ENCODE measurements around the gene JSRP1.
"Not testable (repeated sequence)": the region's sequence is repeated elsewhere in the genome, so short reads cannot be mapped to it uniquely, and the experiment has no call there.

JSRP1 gene

DNA sequence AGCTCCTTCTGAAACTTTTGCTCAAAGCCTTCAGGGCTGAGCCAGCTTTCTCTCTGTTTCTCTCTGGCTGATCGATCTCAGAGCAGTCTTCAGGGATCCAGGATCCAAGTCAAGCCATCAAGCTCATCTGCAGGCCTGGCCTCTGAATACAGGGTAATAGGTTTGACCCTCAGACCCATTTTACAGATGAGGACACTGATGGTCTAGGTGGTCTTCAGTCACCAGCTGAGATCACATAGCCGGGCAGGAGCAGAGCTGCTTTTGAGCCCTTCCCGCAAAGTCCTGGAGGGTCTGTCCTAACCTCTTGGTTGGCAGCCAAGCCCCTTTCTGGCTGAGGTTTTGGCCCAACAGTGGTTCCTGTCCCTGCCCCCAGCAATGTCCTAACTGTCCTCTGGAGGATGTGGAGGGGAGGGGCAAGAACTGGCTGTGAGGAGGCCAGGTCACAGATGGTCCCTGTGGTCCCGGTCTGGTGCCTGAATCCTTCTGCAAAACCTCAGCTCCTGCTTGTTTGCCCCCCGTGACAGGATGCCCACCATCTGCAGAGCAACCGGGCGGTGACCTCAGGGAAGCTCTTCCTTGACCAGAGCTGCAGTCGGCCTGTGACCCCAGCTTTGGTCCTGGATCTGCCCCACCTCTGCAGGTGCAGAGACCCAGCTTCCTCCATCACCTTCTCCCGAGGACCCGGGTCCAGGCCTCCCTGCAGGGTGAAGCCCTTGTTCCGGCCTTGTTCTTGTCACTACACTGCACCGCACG is 31.5 kb upstream of the JSRP1 start:
- DNase-seq (ENCODE audit: low read depth) = no peak
- no peak for TF ChIP-seq CTCF (IDR thresholded peaks at IDR 0.05; ENCODE audit: insufficient read depth, low read depth, low read length, missing control alignments)
- H3K4me3 ChIP-seq (ENCODE audit: low read depth, low read length) = no peak overlapping the region

- no peak for TF ChIP-seq CTCF (IDR thresholded peaks at IDR 0.05; ENCODE audit: insufficient read depth, low read depth, low read length, missing control alignments)
- no peak overlapping the region for H3K4me3 ChIP-seq (ENCODE audit: low read depth, low read length)
- no peak for DNase-seq (ENCODE audit: low read depth)
Measured at GRCh38 chr19:2286402-2287140, 30.4 kb upstream of the JSRP1 start.

- no peak for TF ChIP-seq CTCF (IDR thresholded peaks at IDR 0.05; ENCODE audit: insufficient read depth, low read depth, low read length, missing control alignments)
- DNase-seq (ENCODE audit: low read depth) = no peak
Measured at GRCh38 chr19:2283835-2284507, 27.8 kb upstream of the JSRP1 start.

GRCh38 chr19:2282862-2283237 is 26.6 kb upstream of the JSRP1 start:
- no peak overlapping the region for H3K4me3 ChIP-seq (ENCODE audit: low read depth, low read length)
- DNase-seq (ENCODE audit: low read depth) = no peak
- no peak for TF ChIP-seq CTCF (IDR thresholded peaks at IDR 0.05; ENCODE audit: insufficient read depth, low read depth, low read length, missing control alignments)

More at GRCh38 chr19:2283835-2284507, 27.8 kb upstream of the JSRP1 start:
- H3K4me3 ChIP-seq (ENCODE audit: low read depth, low read length) = no peak overlapping the region

DNA sequence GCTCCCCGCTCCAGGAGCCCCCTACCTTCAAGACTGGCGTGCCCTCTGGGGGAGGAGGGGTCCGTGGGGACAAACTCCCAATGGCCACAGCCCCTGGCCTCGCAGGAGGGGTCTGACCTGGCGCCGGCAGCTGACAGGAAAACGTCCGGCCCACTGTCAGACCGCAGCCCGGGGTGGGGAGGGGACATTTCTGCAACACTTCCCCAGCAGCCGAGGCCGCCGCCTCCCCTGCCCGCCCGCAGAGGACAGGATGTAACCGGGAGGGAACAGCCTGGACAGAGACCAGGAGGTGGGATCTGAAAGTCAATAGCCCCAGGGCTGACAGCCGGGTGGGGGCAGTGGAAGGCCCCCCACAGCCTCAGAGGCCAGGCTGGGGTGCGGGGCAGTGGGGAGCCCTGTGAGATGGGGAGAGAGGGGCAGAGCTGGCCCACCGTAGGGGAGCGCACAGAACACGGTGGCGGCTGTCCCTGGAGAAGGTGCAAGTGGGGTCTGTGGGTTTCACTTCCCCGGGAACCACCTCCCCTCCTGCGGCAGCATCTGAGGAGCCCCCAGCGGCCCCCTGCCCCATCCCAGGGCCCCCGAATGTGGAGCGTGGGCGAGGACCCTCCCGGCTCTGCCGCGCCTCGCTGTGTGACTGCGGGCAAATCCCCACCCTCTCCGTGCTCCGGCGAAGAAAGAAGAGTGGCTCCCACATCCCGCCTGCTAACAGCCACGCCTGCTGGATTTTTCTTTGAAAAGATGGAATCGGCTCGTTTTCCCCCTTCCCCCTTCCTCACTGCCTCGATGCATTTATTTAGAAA is 26.0 kb upstream of the JSRP1 start, which contains the start of gene PEAK3:
Gene PEAK3, minus strand, starts transcription at position 114 of the 800 bp plus-strand sequence. CDS start 1,244 bp downstream, outside the sequence.
- no peak for TF ChIP-seq CTCF (IDR thresholded peaks at IDR 0.05; ENCODE audit: insufficient read depth, low read depth, low read length, missing control alignments)
- DNase-seq (ENCODE audit: low read depth) = peak; percentile 45
- H3K4me3 ChIP-seq (ENCODE audit: low read depth, low read length) = no peak within 1 kb of the TSS

DNA sequence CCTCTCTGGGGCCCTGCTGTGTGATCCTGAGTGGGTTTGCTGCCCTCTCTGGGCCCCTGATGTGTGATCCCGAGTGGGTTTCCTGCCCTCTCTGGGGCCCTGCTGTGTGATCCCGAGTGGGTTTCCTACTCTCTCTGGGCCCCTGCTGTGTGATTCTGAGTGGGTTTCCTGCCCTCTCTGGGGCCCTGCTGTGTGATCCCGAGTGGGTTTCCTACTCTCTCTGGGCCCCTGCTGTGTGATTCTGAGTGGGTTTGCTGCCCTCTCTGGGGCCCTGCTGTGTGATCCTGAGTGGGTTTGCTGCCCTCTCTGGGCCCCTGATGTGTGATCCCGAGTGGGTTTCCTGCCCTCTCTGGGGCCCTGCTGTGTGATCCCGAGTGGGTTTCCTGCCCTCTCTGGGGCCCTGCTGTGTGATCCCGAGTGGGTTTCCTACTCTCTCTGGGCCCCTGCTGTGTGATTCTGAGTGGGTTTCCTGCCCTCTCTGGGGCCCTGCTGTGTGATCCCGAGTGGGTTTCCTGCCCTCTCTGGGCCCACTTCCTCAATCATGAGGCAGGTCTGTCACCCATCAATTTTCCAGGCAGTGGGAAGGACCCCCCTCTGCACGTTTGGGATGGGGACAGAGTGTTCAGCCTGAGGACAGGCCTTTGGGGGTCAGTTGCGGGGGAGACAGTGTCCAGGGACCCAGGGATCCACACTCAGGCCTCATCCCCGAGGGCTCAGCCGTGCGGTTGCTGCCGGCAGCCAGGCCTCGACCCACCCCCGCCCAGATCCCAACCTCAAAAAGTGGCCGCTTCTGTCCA is 25.2 kb upstream of the JSRP1 start:
- H3K4me3 ChIP-seq (ENCODE audit: low read depth, low read length) = not testable (repeated sequence)

More for the DNA sequence above, 25.2 kb upstream of the JSRP1 start:
- not testable (repeated sequence) for DNase-seq (ENCODE audit: low read depth)

Measured in GM12865 (cell line).